KG1 (cell line): ENCODE measurements around the gene PVALB.
"Not testable (repeated sequence)": the region's sequence is repeated elsewhere in the genome, so short reads cannot be mapped to it uniquely, and the experiment has no call there.

Experiments used
- DNase-seq: peaks from one replicate; lab custom pipeline; 2025; lab: John Stamatoyannopoulos, UW

PVALB gene

DNA sequence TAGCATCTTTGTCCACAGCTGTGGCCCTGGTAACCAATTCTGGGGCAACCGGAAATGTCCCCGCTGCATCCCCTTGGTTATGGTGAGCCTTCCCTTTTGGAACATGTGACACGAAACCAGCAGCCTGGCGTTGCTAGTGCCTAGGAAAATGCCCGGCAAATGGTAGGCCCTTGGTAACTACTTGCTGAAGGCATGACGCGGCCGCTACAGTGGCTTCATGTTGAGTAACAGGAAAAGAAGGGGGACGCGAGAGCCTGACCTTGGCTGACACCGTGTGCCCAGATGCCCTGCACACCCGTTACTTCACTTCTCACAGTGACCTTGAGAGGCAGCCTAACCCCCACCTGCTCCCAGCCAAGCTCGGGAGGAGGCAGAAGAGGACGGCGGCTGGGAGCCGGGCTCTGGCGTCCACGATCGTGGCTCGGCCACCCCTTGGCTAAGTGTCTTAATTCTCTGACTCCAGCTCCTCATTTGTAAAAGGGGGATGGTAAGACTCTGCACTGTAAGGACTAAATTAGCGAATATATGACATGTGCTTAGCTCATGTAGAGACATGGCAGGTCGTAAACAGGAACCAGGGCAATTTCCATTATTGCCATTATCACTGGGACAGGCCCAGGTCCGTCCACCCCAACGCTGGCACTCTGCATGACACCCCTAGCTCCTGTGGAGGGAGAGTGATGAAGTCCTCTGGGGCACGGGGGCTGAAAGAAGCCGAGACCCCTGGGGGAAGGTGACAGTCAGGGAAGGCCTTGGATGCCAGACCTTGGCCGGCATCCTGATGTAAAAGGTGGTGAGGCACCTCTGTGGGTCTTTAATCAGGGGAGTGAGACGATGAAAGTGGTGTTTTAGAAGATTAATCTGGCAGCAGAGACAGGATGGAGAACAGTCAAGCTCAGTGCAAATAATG, 59.8 kb downstream of the PVALB start:
- DNase-seq: no peak

DNA sequence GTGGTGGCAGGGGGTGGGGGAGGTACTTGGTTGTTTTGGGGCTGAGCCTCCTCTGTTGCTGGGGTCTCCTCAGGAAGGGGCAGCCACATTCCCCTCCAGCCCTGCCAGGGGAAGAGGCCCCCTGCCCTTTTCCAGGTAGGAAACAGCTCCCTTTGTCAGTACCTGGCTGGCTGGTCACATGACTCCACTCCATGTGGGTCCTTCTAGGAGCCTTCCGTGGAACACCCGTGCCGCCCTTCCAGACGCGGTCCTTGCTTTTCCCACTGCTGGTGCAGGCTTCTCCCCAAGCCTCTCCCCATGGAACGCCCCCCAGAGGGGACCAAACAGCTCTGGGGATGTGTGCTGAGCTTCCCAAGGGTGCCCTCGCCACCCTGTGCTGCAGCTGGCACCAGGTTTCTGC, 60.8 kb downstream of the PVALB start:
- DNase-seq: no peak

DNA sequence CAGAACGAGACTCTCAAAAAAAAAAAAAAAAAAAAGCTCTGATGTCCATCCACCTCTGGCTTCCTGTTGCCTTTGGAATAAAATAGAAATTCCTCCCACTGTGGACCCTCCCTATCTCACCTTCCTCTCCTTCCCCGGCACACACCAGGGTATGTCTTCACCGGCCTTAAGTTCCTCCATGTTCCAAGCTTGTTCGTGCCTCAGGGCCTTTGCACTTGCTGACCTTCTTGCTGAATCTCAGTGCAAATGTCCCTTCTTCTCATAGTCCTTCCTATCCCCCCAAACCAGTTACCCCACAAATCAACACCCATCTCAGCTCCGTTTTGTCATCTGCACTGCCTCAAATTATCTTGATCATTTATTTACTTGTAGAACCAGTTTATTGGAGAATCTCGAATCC, 61.5 kb downstream of the PVALB start:
- no peak for DNase-seq

DNA sequence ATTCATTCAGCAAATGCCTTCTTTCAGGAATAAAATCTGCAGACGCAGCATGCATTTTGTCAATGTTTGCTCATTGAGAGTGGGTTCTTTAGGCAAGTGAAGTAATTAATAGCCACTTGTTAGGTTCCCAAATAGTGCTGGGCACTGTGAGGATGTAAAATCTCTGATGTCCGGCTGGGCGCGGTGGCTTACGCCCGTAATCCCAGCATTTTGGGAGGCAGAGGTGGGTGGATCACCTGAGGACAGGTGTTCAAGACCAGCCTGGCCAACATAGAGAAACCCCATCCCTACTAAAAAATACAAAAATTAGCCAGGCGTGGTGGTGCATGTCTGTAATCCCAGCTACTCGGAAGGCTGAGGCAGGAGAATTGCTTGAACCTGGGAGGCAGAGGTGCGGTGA, 62.0 kb downstream of the PVALB start:
- not testable (repeated sequence) for DNase-seq

DNA sequence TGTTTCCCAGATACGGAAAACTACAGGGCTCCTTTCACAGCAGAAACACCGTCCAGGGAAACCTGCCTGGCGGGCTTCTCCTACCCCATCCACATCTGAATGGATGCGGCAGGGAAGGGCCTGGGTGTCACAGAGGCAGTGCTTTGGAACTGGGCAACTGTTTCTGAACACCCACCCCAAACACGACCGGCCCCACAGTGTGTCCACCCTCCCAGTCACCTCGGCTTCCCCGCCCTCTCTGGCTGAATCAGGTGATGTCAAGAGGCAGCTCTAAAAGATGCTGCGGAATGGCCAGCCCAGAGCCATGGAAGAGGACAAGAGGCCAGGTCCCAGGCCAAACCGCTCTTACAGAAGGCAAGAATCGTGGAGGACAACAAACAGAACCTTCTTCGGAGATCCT, 62.9 kb downstream of the PVALB start:
- DNase-seq: no peak

DNA sequence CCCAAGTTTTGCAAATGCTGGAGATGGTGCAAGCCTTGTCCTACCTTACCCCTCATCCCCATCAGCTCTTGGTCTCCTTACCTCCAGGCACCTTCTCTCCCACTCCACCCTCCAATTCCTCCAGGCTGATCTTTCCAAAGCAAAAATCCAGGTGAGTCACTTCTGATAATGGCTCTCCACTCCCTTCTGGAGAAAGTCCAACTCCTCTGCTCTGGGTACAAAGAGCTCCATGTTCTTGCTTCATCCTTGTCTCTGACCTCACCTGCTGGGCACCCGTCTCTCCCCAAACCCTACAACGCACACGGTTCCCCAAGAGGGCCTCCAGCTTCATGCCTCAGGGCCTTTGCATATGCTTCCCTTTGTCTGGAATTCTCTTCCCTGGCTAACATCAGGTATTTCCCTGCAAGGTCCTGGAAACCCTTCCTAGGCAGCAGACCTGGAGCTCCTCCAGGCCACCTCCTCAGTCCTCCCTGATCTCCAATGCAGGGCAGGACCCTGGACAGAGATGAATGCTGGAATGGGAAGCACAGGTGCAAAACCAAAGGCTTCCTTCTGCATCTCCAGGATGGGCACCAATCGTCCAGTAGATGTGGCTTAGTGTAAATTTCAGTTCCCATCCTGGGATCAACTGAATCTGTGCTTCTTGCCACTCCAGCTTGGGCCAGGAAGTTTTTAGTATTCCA, 63.6 kb downstream of the PVALB start:
- DNase-seq: no peak
